Endometrial microvascular endothelial cells (primary cell): ENCODE results near the gene AKAP6. TPM values are rescaled to one million over a fixed set of nuclear protein-coding genes. Genes with fewer than 3 reads are reported as not detected.

ENCODE experiments used
- in situ Hi-C: cut with HindIII; loops from 2 replicates; pipeline ENCODE4 v1.10.0; 2017; ENCODE audit warnings: low sequenced_read_pairs, low pct_unique_long_range_greater_than_20kb; ENCODE audit errors: inconsistent ontology term
- total RNA-seq: library from RNA; depleted of rRNA; stranded (reverse); fragments of >200 nt; gene quantifications from one replicate; pipeline ENCODE4 v1.2.3, GENCODE V29; 2015; ENCODE audit errors: inconsistent ontology term

Gene AKAP6
- total RNA-seq, 1 donor from 2014 or later: under 0.01 TPM

- in situ Hi-C loops: no loop called here
Observed at GRCh38 chr14:32426586-32427388, 97.7 kb downstream of the AKAP6 start.

GRCh38 chr14:32427726-32428528, 98.8 kb downstream of the AKAP6 start:
- in situ Hi-C loops: no loop called here

GRCh38 chr14:32428875-32429274, 99.8 kb downstream of the AKAP6 start:
- in situ Hi-C loops: no loop called here

GRCh38 chr14:32430326-32430725, 101.2 kb downstream of the AKAP6 start:
- in situ Hi-C loops: no loop called here

GRCh38 chr14:32432813-32433538, 103.9 kb downstream of the AKAP6 start:
- in situ Hi-C loops: no loop called here

GRCh38 chr14:32434180-32434579, 105.1 kb downstream of the AKAP6 start:
- in situ Hi-C loops: no loop called here

GRCh38 chr14:32434880-32435279, 105.8 kb downstream of the AKAP6 start:
- in situ Hi-C loops: no loop called here

- in situ Hi-C loops: no loop called here
Observed at GRCh38 chr14:32435411-32435810, 106.3 kb downstream of the AKAP6 start.

GRCh38 chr14:32436993-32437392, 107.9 kb downstream of the AKAP6 start:
- in situ Hi-C loops: no loop called here

GRCh38 chr14:32438517-32438916, 109.4 kb downstream of the AKAP6 start:
- in situ Hi-C loops: no loop called here

GRCh38 chr14:32443890-32444661, 115.0 kb downstream of the AKAP6 start:
- in situ Hi-C loops: no loop called here

GRCh38 chr14:32447371-32447770, 118.3 kb downstream of the AKAP6 start:
- in situ Hi-C loops: no loop called here

- in situ Hi-C loops: no loop called here
Observed at GRCh38 chr14:32449648-32450047, 120.5 kb downstream of the AKAP6 start.

- in situ Hi-C loops: no loop called here
Observed at GRCh38 chr14:32450919-32451675, 122.0 kb downstream of the AKAP6 start.

GRCh38 chr14:32453857-32454810, 125.0 kb downstream of the AKAP6 start:
- in situ Hi-C loops: no loop called here

- in situ Hi-C loops: no loop called here
Observed at GRCh38 chr14:32457213-32457920, 128.3 kb downstream of the AKAP6 start.
